Activated CD4-positive, alpha-beta T cell treated with anti-CD3 and anti-CD28 coated beads for 4 hours (primary cell): ENCODE data around the gene FAM78B.

ENCODE experiments used
- DNase-seq, 2 donors: peaks; one replicate each; pipeline ENCODE4 v3.0.0-alpha.2; 2020

Gene FAM78B

GRCh38 chr1:166116026-166116425, 50.8 kb downstream of the FAM78B start:
- DNase-seq: no peak

GRCh38 chr1:166114419-166114818, 52.4 kb downstream of the FAM78B start:
- no peak for DNase-seq

- DNase-seq: no peak
These were observed 53.2 kb downstream of the FAM78B start for GRCh38 chr1:166113630-166114029.

- DNase-seq: no peak
These were observed 53.8 kb downstream of the FAM78B start for GRCh38 chr1:166113031-166113430.

GRCh38 chr1:166112425-166112824, 54.4 kb downstream of the FAM78B start:
- DNase-seq: no peak

- no peak for DNase-seq
These were observed 55.4 kb downstream of the FAM78B start for GRCh38 chr1:166111430-166111829.

- no peak for DNase-seq
These were observed 76.6 kb downstream of the FAM78B start for GRCh38 chr1:166090244-166090643.

GRCh38 chr1:166089804-166090203, 77.0 kb downstream of the FAM78B start:
- no peak for DNase-seq

- no peak for DNase-seq
These were observed 78.2 kb downstream of the FAM78B start for GRCh38 chr1:166088572-166088955.

GRCh38 chr1:166087734-166088571, 78.8 kb downstream of the FAM78B start:
- DNase-seq: no peak

- no peak for DNase-seq
These were observed 80.5 kb downstream of the FAM78B start for GRCh38 chr1:166086113-166086883.

GRCh38 chr1:166084613-166085012, 82.2 kb downstream of the FAM78B start:
- DNase-seq: no peak

- no peak for DNase-seq
These were observed 82.9 kb downstream of the FAM78B start for GRCh38 chr1:166083887-166084286.

GRCh38 chr1:166082601-166083000, 84.2 kb downstream of the FAM78B start:
- DNase-seq: no peak

- no peak for DNase-seq
These were observed 85.6 kb downstream of the FAM78B start for GRCh38 chr1:166080967-166081870.

GRCh38 chr1:166080277-166080966, 86.4 kb downstream of the FAM78B start:
- DNase-seq: no peak

GRCh38 chr1:166079276-166079675, 87.5 kb downstream of the FAM78B start:
- DNase-seq: no peak

GRCh38 chr1:166073489-166073888, 93.3 kb downstream of the FAM78B start:
- DNase-seq: no peak

- no peak for DNase-seq
These were observed 97.4 kb downstream of the FAM78B start for GRCh38 chr1:166069390-166069789.

GRCh38 chr1:166066107-166066506, 100.7 kb downstream of the FAM78B start:
- DNase-seq: no peak

- no peak for DNase-seq
These were observed 101.8 kb downstream of the FAM78B start for GRCh38 chr1:166064951-166065350.

GRCh38 chr1:166064313-166064926, 102.4 kb downstream of the FAM78B start:
- DNase-seq: no peak
